Hepatocyte (in vitro differentiated cells): ENCODE results near the gene CHMP4B. TPM values are rescaled to one million over a fixed set of nuclear protein-coding genes. Genes with fewer than 3 reads are reported as not detected.

Experiments
- DNase-seq: peaks from one replicate; pipeline ENCODE4 v3.0.0-alpha.2; 2016; ENCODE audit warnings: low spot score
- H2AFZ ChIP-seq: fragments of 200-600 bp; sonication (generic); 2 replicates; pipeline ENCODE4 v1.6.0; 2016; ENCODE audit warnings: antibody characterized with exemption, mild to moderate bottlenecking
- H3K27ac ChIP-seq: fragments of 200-600 bp; sonication (generic); 2 replicates; pipeline ENCODE4 v1.5.1; 2016; ENCODE audit warnings: mild to moderate bottlenecking
- H3K27me3 ChIP-seq: fragments of 200-600 bp; sonication (generic); 2 replicates; pipeline ENCODE4 v1.6.1; 2016
- H3K36me3 ChIP-seq: fragments of 200-600 bp; sonication (generic); replicated peaks from 2 replicates; pipeline ENCODE4 v1.5.1; 2016; ENCODE audit warnings: low read depth; ENCODE audit not compliant: insufficient read depth
- H3K4me1 ChIP-seq: fragments of 200-600 bp; sonication (generic); 2 replicates; pipeline ENCODE4 v1.5.1; 2016; ENCODE audit warnings: mild to moderate bottlenecking, moderate library complexity; ENCODE audit not compliant: insufficient read depth
- H3K4me2 ChIP-seq: fragments of 200-600 bp; sonication (generic); 2 replicates; pipeline ENCODE4 v1.6.0; 2016
- H3K4me3 ChIP-seq: fragments of 200-600 bp; sonication (generic); 2 replicates; pipeline ENCODE4 v1.5.1; 2016; ENCODE audit warnings: mild to moderate bottlenecking
- H3K79me2 ChIP-seq: fragments of 200-600 bp; sonication (generic); 2 replicates; pipeline ENCODE4 v1.6.0; 2017; ENCODE audit warnings: mild to moderate bottlenecking
- H3K9me2 ChIP-seq: fragments of 200-600 bp; sonication (generic); replicated peaks from 2 replicates; pipeline ENCODE4 v1.6.0; 2017; ENCODE audit warnings: mild to moderate bottlenecking; ENCODE audit not compliant: insufficient read depth
- H3K9me3 ChIP-seq: fragments of 200-600 bp; sonication (generic); 2 replicates; pipeline ENCODE4 v1.5.1; 2016; ENCODE audit warnings: low read depth, mild to moderate bottlenecking
- H4K20me1 ChIP-seq: fragments of 200-600 bp; sonication (generic); 2 replicates; pipeline ENCODE4 v1.6.0; 2016; ENCODE audit warnings: mild to moderate bottlenecking; ENCODE audit not compliant: insufficient read depth, poor library complexity, severe bottlenecking
- EZH2 ChIP-seq: fragments of 200-600 bp; sonication (generic); IDR thresholded peaks from 2 replicates; pipeline ENCODE4 v1.6.1; 2016; ENCODE audit warnings: antibody characterized with exemption, mild to moderate bottlenecking, borderline replicate concordance
- EZH2phosphoT487 ChIP-seq: fragments of 200-600 bp; sonication (generic); IDR thresholded peaks from one replicate; pipeline ENCODE4 v1.6.1; 2018; ENCODE audit warnings: antibody characterized with exemption, mild to moderate bottlenecking, low read depth, moderate library complexity; ENCODE audit not compliant: unreplicated experiment, severe bottlenecking
- WGBS: methylation state at CpG from one replicate; pipeline ENCODE4 v1.1.6; 2016; ENCODE audit warnings: low lambda C conversion rate; ENCODE audit errors: missing lambda C conversion rate; 5-methylcytosine and 5-hydroxymethylcytosine counted together
- polyA plus RNA-seq: library from polyadenylated mRNA; unstranded; fragments of >200 nt; fragmentation: Nextera tagmentation; extraction: Ambion mirVana; gene quantifications from 2 replicates; pipeline ENCODE4 v1.2.1, GENCODE V29; 2016
- total RNA-seq: library from RNA; depleted of rRNA; stranded (reverse); fragments of >200 nt; gene quantifications from 2 replicates; pipeline ENCODE4 v1.2.3, GENCODE V29; 2014
- TF ChIP-seq, protein P1 (sequence below): fragments of 200-600 bp; sonication (generic); IDR thresholded peaks from 2 replicates; pipeline ENCODE4 v1.5.1; 2016; ENCODE audit warnings: antibody characterized with exemption, mild to moderate bottlenecking; ENCODE audit not compliant: poor library complexity

Gene CHMP4B
- total and polyA plus RNA-seq, 2 experiments from 2014 or later = 8.1 to 95.1 TPM

DNA sequence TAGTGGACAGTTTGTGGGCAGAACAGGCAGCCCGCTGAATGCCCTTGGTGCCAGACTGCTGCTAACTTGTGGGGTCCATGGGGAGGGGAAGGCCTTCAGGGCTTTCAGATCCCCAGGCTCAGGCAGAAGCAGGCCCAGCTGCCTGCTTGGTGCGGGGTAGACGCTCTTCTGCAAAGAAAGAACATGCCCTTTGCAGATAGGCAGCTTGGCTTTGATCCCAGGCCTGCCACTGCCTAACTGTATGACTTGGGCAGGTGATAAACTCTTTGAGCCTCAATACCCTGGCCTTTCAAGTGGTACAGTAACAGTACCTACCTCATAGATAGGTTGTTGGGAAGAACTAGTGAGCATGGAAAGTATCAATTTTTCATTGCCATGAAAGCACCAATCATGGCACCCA, 28.4 kb downstream of the CHMP4B start:
- H3K36me3 ChIP-seq = no peaks in the 10 kb centered on the region
- no peak overlapping the region for H3K4me2 ChIP-seq
- peaks cover 100% of the 10 kb centered on the region for H3K79me2 ChIP-seq
- H3K4me1 ChIP-seq = peaks cover 78% of the 10 kb centered on the region
- H3K9me3 ChIP-seq = no peaks in the 10 kb centered on the region
- DNase-seq = no peak
- H3K27ac ChIP-seq = no peak overlapping the region
- peaks cover 98% of the 10 kb centered on the region for H4K20me1 ChIP-seq
- no peak for TF ChIP-seq EZH2phosphoT487
- TF ChIP-seq, protein P1, sequence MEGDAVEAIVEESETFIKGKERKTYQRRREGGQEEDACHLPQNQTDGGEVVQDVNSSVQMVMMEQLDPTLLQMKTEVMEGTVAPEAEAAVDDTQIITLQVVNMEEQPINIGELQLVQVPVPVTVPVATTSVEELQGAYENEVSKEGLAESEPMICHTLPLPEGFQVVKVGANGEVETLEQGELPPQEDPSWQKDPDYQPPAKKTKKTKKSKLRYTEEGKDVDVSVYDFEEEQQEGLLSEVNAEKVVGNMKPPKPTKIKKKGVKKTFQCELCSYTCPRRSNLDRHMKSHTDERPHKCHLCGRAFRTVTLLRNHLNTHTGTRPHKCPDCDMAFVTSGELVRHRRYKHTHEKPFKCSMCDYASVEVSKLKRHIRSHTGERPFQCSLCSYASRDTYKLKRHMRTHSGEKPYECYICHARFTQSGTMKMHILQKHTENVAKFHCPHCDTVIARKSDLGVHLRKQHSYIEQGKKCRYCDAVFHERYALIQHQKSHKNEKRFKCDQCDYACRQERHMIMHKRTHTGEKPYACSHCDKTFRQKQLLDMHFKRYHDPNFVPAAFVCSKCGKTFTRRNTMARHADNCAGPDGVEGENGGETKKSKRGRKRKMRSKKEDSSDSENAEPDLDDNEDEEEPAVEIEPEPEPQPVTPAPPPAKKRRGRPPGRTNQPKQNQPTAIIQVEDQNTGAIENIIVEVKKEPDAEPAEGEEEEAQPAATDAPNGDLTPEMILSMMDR = no peak
- no peak for TF ChIP-seq EZH2
- no peak overlapping the region for H2AFZ ChIP-seq
- H3K27me3 ChIP-seq = no peaks in the 10 kb centered on the region
- no peak overlapping the region for H3K4me3 ChIP-seq
- WGBS = 88% methylated on average over 3 of the region's 3 CpGs
- H3K9me2 ChIP-seq = no peaks in the 10 kb centered on the region

DNA sequence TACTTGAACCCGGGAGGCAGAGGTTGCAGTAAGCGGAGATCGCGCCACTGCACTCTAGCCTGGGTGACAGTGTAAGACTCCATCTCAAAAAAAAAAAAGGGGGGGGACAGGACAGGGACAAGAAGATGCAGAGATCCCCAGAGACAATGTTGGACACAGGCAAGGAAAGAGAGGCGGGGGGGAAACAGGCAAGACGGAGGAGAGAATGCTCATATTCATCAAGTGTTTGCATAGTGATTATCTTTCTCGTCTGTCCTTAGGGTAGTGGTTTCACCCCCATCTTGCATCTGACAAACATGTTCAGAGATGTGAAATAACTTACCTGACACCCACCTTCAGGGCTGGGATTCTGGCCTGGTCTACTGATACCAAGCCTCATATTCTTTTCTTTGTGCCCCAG, 29.0 kb downstream of the CHMP4B start:
- H2AFZ ChIP-seq = no peak overlapping the region
- H3K4me3 ChIP-seq = no peak overlapping the region
- no peak for DNase-seq
- peaks cover 78% of the 10 kb centered on the region for H3K4me1 ChIP-seq
- no peak overlapping the region for H3K4me2 ChIP-seq
- peaks cover 100% of the 10 kb centered on the region for H3K79me2 ChIP-seq
- no peaks in the 10 kb centered on the region for H3K27me3 ChIP-seq
- no peak for TF ChIP-seq EZH2phosphoT487
- no peak for TF ChIP-seq EZH2
- TF ChIP-seq, protein P1 = no peak
- H3K27ac ChIP-seq = no peak overlapping the region
- H4K20me1 ChIP-seq = peaks cover 98% of the 10 kb centered on the region
- WGBS = 87% methylated on average over 7 of the region's 7 CpGs
- no peaks in the 10 kb centered on the region for H3K9me3 ChIP-seq
- H3K36me3 ChIP-seq = no peaks in the 10 kb centered on the region
- no peaks in the 10 kb centered on the region for H3K9me2 ChIP-seq

DNA sequence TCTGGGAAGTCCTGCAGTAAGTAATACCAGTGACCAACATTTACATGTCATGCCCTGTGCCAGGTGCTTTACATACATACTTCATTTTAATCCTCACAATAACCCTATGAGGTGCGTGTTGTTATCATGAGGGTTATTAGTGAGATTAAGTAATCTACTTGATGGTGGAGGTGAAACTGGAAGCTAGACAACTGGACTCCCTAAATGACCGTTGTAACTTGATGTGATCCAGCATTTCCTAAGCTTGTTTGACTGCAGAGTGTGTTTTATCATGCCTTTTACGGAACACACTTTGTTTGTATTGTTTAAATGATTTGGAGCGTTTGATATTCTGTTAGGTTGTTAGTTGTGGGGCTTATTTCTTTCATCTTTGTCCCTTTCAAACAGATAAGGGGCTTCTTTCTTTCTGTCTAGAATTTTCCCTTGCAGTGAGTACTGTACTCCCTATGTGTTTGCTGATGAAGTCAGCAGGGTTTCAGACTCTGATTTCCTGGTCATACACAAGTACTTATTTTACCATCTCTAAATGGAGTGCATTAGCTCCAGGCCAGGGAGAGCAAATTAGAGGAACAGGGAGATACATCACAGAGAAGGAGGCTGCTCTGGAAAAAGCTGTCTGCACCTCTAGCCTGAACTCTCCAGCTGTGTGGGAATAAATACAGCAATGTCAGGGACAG, 29.7 kb downstream of the CHMP4B start:
- Histone ChIP-seq H3K4me2 (peak overlapping the region; percentile 20), H3K36me3 (no peaks in the 10 kb centered on the region), H3K9me2 (no peaks in the 10 kb centered on the region), H3K4me1 (peaks cover 73% of the 10 kb centered on the region), H3K27me3 (no peaks in the 10 kb centered on the region), H4K20me1 (peaks cover 100% of the 10 kb centered on the region), H3K4me3 (no peak overlapping the region), H3K27ac (peak overlapping the region; percentile 16), H3K9me3 (no peaks in the 10 kb centered on the region), H3K79me2 (peaks cover 100% of the 10 kb centered on the region), H2AFZ (no peak overlapping the region)
- TF ChIP-seq EZH2 (no peak), EZH2phosphoT487 (no peak)
- TF ChIP-seq, protein P1 = no peak
- DNase-seq = no peak
- WGBS = 31% methylated on average over 4 of the region's 4 CpGs
